GM23338 (cell line): ENCODE results near the gene HHAT. TPM values are rescaled to one million over a fixed set of nuclear protein-coding genes. Genes with fewer than 3 reads are reported as not detected.

Experiments used
- ATAC-seq: fragments of 200-7000 bp; cut with Tn5 transposase; 3 replicates; pipeline ENCODE4 v1.9.1; 2020
- DNase-seq: peaks from one replicate; pipeline ENCODE4 v3.0.0-alpha.2; 2015; ENCODE audit warnings: low spot score
- H2AFZ ChIP-seq: fragments of 200-600 bp; sonication (generic); 2 replicates; pipeline ENCODE4 v1.8.0; 2016; ENCODE audit warnings: antibody characterized with exemption, mild to moderate bottlenecking, moderate library complexity
- H3F3A ChIP-seq: fragments of 200-600 bp; sonication (generic); replicated peaks from 2 replicates; pipeline ENCODE4 v1.8.0; 2017; ENCODE audit warnings: antibody characterized with exemption, mixed run types, low read depth
- H3K27ac ChIP-seq: fragments of 200-600 bp; sonication (generic); 2 replicates; pipeline ENCODE4 v1.6.1; 2016; ENCODE audit warnings: low read depth
- H3K27me3 ChIP-seq: fragments of 200-600 bp; sonication (generic); 2 replicates; pipeline ENCODE4 v1.8.0; 2016; ENCODE audit warnings: mild to moderate bottlenecking, mixed run types, moderate library complexity; ENCODE audit not compliant: insufficient read depth
- H3K36me3 ChIP-seq: fragments of 200-600 bp; sonication (generic); 2 replicates; pipeline ENCODE4 v1.8.0; 2016; ENCODE audit warnings: mild to moderate bottlenecking; ENCODE audit not compliant: insufficient read depth
- H3K4me1 ChIP-seq: fragments of 200-600 bp; sonication (generic); 2 replicates; pipeline ENCODE4 v1.8.0; 2016; ENCODE audit warnings: mild to moderate bottlenecking, moderate library complexity; ENCODE audit not compliant: insufficient read depth
- H3K4me2 ChIP-seq: fragments of 200-600 bp; sonication (generic); 2 replicates; pipeline ENCODE4 v1.7.1; 2017; ENCODE audit warnings: mixed run types
- H3K4me3 ChIP-seq: fragments of 200-600 bp; sonication (generic); 2 replicates; pipeline ENCODE4 v1.6.1; 2016; ENCODE audit warnings: mixed run types
- H3K79me2 ChIP-seq: fragments of 200-600 bp; sonication (generic); replicated peaks from 2 replicates; pipeline ENCODE4 v1.8.0; 2017; ENCODE audit warnings: mild to moderate bottlenecking; ENCODE audit not compliant: insufficient read depth
- H3K9me2 ChIP-seq: fragments of 200-600 bp; sonication (generic); 2 replicates; pipeline ENCODE4 v1.8.0; 2017; ENCODE audit not compliant: insufficient read depth
- H4K20me1 ChIP-seq: fragments of 200-600 bp; sonication (generic); replicated peaks from 2 replicates; pipeline ENCODE4 v1.8.0; 2017; ENCODE audit warnings: mild to moderate bottlenecking; ENCODE audit not compliant: insufficient read depth
- H3K27ac Mint-ChIP-seq: 2 replicates; pipeline ENCODE4 v1.8.0; 2020; ENCODE audit warnings: inconsistent platforms, mild to moderate bottlenecking, moderate library complexity, mixed read lengths
- H3K27me3 Mint-ChIP-seq: 3 replicates; pipeline ENCODE4 v1.8.0; 2022; ENCODE audit warnings: low read depth, mild to moderate bottlenecking, moderate library complexity, mixed read lengths, inconsistent platforms; ENCODE audit not compliant: insufficient read depth, poor library complexity
- H3K36me3 Mint-ChIP-seq: 3 replicates; pipeline ENCODE4 v1.8.0; 2021; ENCODE audit warnings: low read depth, mild to moderate bottlenecking, inconsistent platforms, moderate library complexity, mixed read lengths
- H3K4me1 Mint-ChIP-seq: 3 replicates; pipeline ENCODE4 v1.8.0; 2020; ENCODE audit warnings: mild to moderate bottlenecking, inconsistent platforms, mixed read lengths
- H3K4me3 Mint-ChIP-seq: 3 replicates; pipeline ENCODE4 v1.8.0; 2021; ENCODE audit warnings: moderate library complexity, mild to moderate bottlenecking, inconsistent platforms, mixed read lengths
- H3K9me3 Mint-ChIP-seq: 3 replicates; pipeline ENCODE4 v1.8.0; 2020; ENCODE audit warnings: moderate library complexity, mild to moderate bottlenecking, inconsistent platforms, mixed read lengths
- CREB1 ChIP-seq: fragments of 250-450 bp; sonication (Bioruptor Pico); IDR thresholded peaks from 2 replicates; pipeline ENCODE4 v1.5.0; 2020; ENCODE audit warnings: low read depth, mild to moderate bottlenecking, moderate library complexity
- EZH2 ChIP-seq: fragments of 200-600 bp; sonication (generic); IDR thresholded peaks from one replicate; pipeline ENCODE4 v1.8.0; 2017; ENCODE audit warnings: antibody characterized with exemption, mild to moderate bottlenecking, low read depth; ENCODE audit not compliant: unreplicated experiment
- EZH2phosphoT487 ChIP-seq: fragments of 200-600 bp; sonication (generic); IDR thresholded peaks from one replicate; pipeline ENCODE4 v1.8.1; 2018; ENCODE audit warnings: antibody characterized with exemption; ENCODE audit not compliant: unreplicated experiment
- JUNB ChIP-seq: IDR thresholded peaks from one replicate; pipeline ENCODE4 v1.6.1; 2016; ENCODE audit warnings: antibody characterized with exemption; ENCODE audit not compliant: unreplicated experiment
- NANOG ChIP-seq: IDR thresholded peaks from 2 replicates; pipeline ENCODE4 v1.6.1; 2016; ENCODE audit warnings: antibody characterized with exemption, borderline replicate concordance
- POLR2AphosphoS5 ChIP-seq: IDR thresholded peaks from 2 replicates; pipeline ENCODE4 v1.6.1; 2016; ENCODE audit warnings: antibody characterized with exemption, low read depth
- REST ChIP-seq: IDR thresholded peaks from one replicate; pipeline ENCODE4 v1.6.1; 2018; ENCODE audit warnings: antibody characterized with exemption; ENCODE audit not compliant: unreplicated experiment
- STAT1 ChIP-seq: IDR thresholded peaks from one replicate; pipeline ENCODE4 v1.6.1; 2016; ENCODE audit warnings: antibody characterized with exemption; ENCODE audit not compliant: unreplicated experiment
- ZNF114 ChIP-seq: fragments of 250-450 bp; sonication (Bioruptor Pico); IDR thresholded peaks from 2 replicates; pipeline ENCODE4 v1.5.0; 2020; ENCODE audit warnings: mild to moderate bottlenecking, moderate library complexity
- ZNF462 ChIP-seq: fragments of 250-450 bp; sonication (Bioruptor Pico); IDR thresholded peaks from 2 replicates; pipeline ENCODE4 v1.5.0; 2020; ENCODE audit warnings: mild to moderate bottlenecking, moderate library complexity
- polyA plus RNA-seq: library from polyadenylated mRNA; unstranded; fragments of >200 nt; fragmentation: Nextera tagmentation; extraction: Ambion mirVana; gene quantifications from 2 replicates; pipeline ENCODE4 v1.2.1, GENCODE V29; 2016
- total RNA-seq: library from RNA; depleted of rRNA; stranded (reverse); fragments of >200 nt; shearing (Covaris generic); gene quantifications from 2 replicates; pipeline ENCODE4 v1.2.3, GENCODE V29; 2014
- TF ChIP-seq, protein P1 (sequence below): IDR thresholded peaks from 2 replicates; pipeline ENCODE4 v1.6.1; 2016; ENCODE audit warnings: antibody characterized with exemption

The HHAT gene
- total and polyA plus RNA-seq, 2 experiments from 2014 or later: 0.11 to 0.66 TPM

GRCh38 chr1:210385228-210385627 lies 56.5 kb downstream of the HHAT start (continued):
- TF ChIP-seq, protein P1, sequence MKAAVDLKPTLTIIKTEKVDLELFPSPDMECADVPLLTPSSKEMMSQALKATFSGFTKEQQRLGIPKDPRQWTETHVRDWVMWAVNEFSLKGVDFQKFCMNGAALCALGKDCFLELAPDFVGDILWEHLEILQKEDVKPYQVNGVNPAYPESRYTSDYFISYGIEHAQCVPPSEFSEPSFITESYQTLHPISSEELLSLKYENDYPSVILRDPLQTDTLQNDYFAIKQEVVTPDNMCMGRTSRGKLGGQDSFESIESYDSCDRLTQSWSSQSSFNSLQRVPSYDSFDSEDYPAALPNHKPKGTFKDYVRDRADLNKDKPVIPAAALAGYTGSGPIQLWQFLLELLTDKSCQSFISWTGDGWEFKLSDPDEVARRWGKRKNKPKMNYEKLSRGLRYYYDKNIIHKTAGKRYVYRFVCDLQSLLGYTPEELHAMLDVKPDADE: no peak
- TF ChIP-seq REST (no peak), EZH2 (no peak), EZH2phosphoT487 (no peak), JUNB (no peak), POLR2AphosphoS5 (no peak), STAT1 (no peak), NANOG (no peak)

DNA sequence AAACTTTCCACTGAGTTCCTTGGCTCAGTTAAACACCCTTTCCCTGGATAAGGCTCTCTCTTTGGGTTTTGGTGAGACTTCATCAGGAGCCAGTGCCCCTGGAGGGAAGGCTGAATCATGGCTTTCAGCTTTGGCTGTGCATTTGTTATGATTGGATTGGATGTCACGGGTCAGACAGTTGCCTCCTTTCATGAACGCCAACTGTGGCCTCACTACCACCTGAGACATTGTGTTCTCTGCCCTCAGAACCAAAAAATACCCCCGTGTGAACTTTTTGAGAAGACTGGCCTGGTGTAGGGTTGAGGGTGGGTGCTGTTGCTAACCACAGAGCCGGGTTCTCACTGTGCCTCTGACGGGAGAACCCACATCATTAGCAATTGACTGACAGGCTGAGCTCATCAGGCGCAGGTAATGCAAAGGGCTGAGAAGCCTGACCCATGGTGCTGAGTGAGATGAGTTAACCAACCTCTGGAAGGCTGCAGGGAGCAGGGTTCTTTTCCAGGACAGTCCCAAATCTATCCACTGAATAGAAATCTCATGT lies 65.6 kb downstream of the HHAT start:
- Mint-ChIP-seq H3K4me3 (no peak overlapping the region), H3K4me1 (no peaks in the 10 kb centered on the region), H3K36me3 (peaks cover 3% of the 10 kb centered on the region; the same call in 1 of the 3 replicates), H3K27ac (no peak overlapping the region), H3K9me3 (peaks cover 15% of the 10 kb centered on the region; the same call in 2 of the 3 replicates), H3K27me3 (no peaks in the 10 kb centered on the region)
- Histone ChIP-seq H3K27ac (no peak overlapping the region), H3F3A (no peaks in the 10 kb centered on the region), H3K4me2 (no peak overlapping the region), H3K79me2 (no peaks in the 10 kb centered on the region), H2AFZ (0 out of 2 replicates have a peak overlapping the region, but pooled peaks have one; percentile 3), H3K27me3 (no peaks in the 10 kb centered on the region), H3K9me2 (no peaks in the 10 kb centered on the region), H3K4me1 (no peaks in the 10 kb centered on the region), H4K20me1 (no peaks in the 10 kb centered on the region), H3K36me3 (no peaks in the 10 kb centered on the region), H3K4me3 (no peak overlapping the region)
- TF ChIP-seq ZNF114: no peak
- no peak for TF ChIP-seq STAT1
- TF ChIP-seq NANOG: no peak
- no peak for TF ChIP-seq ZNF462
- no peak for TF ChIP-seq CREB1 (CRISPR knock-in tag)
- DNase-seq: no peak
- ATAC-seq: no peak
